RWPE1 (cell line): ENCODE results near the gene ATP23.
A peak's percentile ranks its signal among the peaks of the same experiment; 100 is the strongest.

Experiments
- CTCF ChIA-PET: fragments of 350-600 bp; sonication (Branson Sonifier 250); formaldehyde crosslinking; extraction: SDS; loops from one replicate; lab custom pipeline; 2021; lab: Yijun Ruan, JAX
- POLR2A ChIA-PET: fragments of 400-600 bp; formaldehyde crosslinking; extraction: SDS; loops from one replicate; lab custom pipeline; 2020; ENCODE audit warnings: antibody characterized with exemption; ENCODE audit not compliant: low non-redundant PET; lab: Yijun Ruan, JAX
- DNase-seq: peaks from one replicate; pipeline ENCODE4 v3.0.0; 2012; ENCODE audit warnings: low spot score
- H3K27ac ChIP-seq: fragments of 450-650 bp; 2 replicates; pipeline ENCODE4 v1.5.1; 2017
- CTCF ChIP-seq: fragments of 450-650 bp; conservative IDR thresholded peaks from 2 replicates; pipeline ENCODE4 v1.5.1; 2017; ENCODE audit warnings: low read depth, mild to moderate bottlenecking

The ATP23 gene

GRCh38 chr12:57934819-57935218, 6.5 kb upstream of the ATP23 start:
- ChIA-PET CTCF (no interaction called here), POLR2A (no interaction called here)
- DNase-seq, result no peak
- H3K27ac ChIP-seq, result no peak overlapping the region
- no peak for TF ChIP-seq CTCF

GRCh38 chr12:57935331-57935730, 6.0 kb upstream of the ATP23 start:
- CTCF ChIA-PET, result no interaction called here
- peak overlapping the region; percentile 69 for H3K27ac ChIP-seq
- POLR2A ChIA-PET, result no interaction called here
- DNase-seq, result no peak
- no peak for TF ChIP-seq CTCF

- DNase-seq, result peak; percentile 87
- TF ChIP-seq CTCF, result no peak
- ChIA-PET CTCF (no interaction called here), POLR2A (interaction anchor here (0.6 kb wide), 1 partner anchor 278 kb away, joined by 4 read pairs; no protein-coding TSS in a partner anchor)
- peak overlapping the region; percentile 69 for H3K27ac ChIP-seq
These were observed 5.4 kb upstream of the ATP23 start for GRCh38 chr12:57935839-57936512.

- DNase-seq, result no peak
- no peak overlapping the region for H3K27ac ChIP-seq
- TF ChIP-seq CTCF, result no peak
- CTCF ChIA-PET, result no interaction called here
- POLR2A ChIA-PET, result interaction anchor here (0.6 kb wide), 1 partner anchor 278 kb away, joined by 4 read pairs; no protein-coding TSS in a partner anchor
These were observed 4.9 kb upstream of the ATP23 start for GRCh38 chr12:57936513-57936883.

GRCh38 chr12:57939291-57939690, 2.1 kb upstream of the ATP23 start:
- ChIA-PET CTCF (no interaction called here), POLR2A (no interaction called here)
- no peak for DNase-seq
- TF ChIP-seq CTCF, result no peak
- H3K27ac ChIP-seq, result no peak overlapping the region

GRCh38 chr12:57940052-57940914, 1.1 kb upstream of the ATP23 start:
- DNase-seq, result no peak
- ChIA-PET POLR2A (no interaction called here), CTCF (interaction anchor here (0.5 kb wide), 1 partner anchor 127 kb away, joined by 3 read pairs; no protein-coding TSS in a partner anchor)
- peak overlapping the region; percentile 86; the same call in 1 of the 2 replicates for H3K27ac ChIP-seq
- no peak for TF ChIP-seq CTCF
